Smooth muscle cell (in vitro differentiated cells): Measurements from ENCODE around the gene GSTM2. TPM values are rescaled to one million over a fixed set of nuclear protein-coding genes. Genes with fewer than 3 reads are reported as not detected.

Experiments used
- DNase-seq: peaks from one replicate; lab custom pipeline; 2025; ENCODE audit not compliant: unreplicated experiment; lab: John Stamatoyannopoulos, UW
- H2AFZ ChIP-seq: fragments of 200-600 bp; sonication (generic); 2 replicates; pipeline ENCODE4 v1.6.0; 2016; ENCODE audit warnings: antibody characterized with exemption, low read depth, mild to moderate bottlenecking
- H3F3A ChIP-seq: fragments of 200-600 bp; sonication (generic); 2 replicates; pipeline ENCODE4 v1.6.0; 2017; ENCODE audit warnings: antibody characterized with exemption, low read depth
- H3K27ac ChIP-seq: fragments of 200-600 bp; sonication (generic); 2 replicates; pipeline ENCODE4 v1.5.1; 2016; ENCODE audit warnings: low read depth, mild to moderate bottlenecking
- H3K27me3 ChIP-seq: fragments of 200-600 bp; sonication (generic); 2 replicates; pipeline ENCODE4 v1.6.1; 2016; ENCODE audit warnings: low read depth, mild to moderate bottlenecking
- H3K36me3 ChIP-seq: fragments of 200-600 bp; sonication (generic); 2 replicates; pipeline ENCODE4 v1.5.1; 2016; ENCODE audit warnings: low read depth
- H3K4me1 ChIP-seq: fragments of 200-600 bp; sonication (generic); 2 replicates; pipeline ENCODE4 v1.5.1; 2016; ENCODE audit warnings: low read depth
- H3K4me2 ChIP-seq: fragments of 200-600 bp; sonication (generic); 2 replicates; pipeline ENCODE4 v1.6.0; 2016; ENCODE audit warnings: mild to moderate bottlenecking
- H3K4me3 ChIP-seq: fragments of 200-600 bp; sonication (generic); 2 replicates; pipeline ENCODE4 v1.5.1; 2016; ENCODE audit warnings: mild to moderate bottlenecking
- H3K79me2 ChIP-seq: fragments of 200-600 bp; sonication (generic); 2 replicates; pipeline ENCODE4 v1.6.0; 2016; ENCODE audit warnings: low read depth, mild to moderate bottlenecking
- H3K9ac ChIP-seq: fragments of 200-600 bp; sonication (generic); 2 replicates; pipeline ENCODE4 v1.6.0; 2016; ENCODE audit warnings: low read depth
- H3K9me3 ChIP-seq: fragments of 200-600 bp; sonication (generic); replicated peaks from 2 replicates; pipeline ENCODE4 v1.5.1; 2016; ENCODE audit warnings: low read depth
- H4K20me1 ChIP-seq: fragments of 200-600 bp; sonication (generic); 2 replicates; pipeline ENCODE4 v1.6.0; 2016; ENCODE audit warnings: low read depth
- CTCF ChIP-seq: fragments of 200-600 bp; sonication (generic); IDR thresholded peaks from 2 replicates; pipeline ENCODE4 v1.5.1; 2017; ENCODE audit warnings: borderline replicate concordance, mild to moderate bottlenecking, antibody characterized with exemption; ENCODE audit not compliant: insufficient read depth, poor library complexity, severe bottlenecking
- WGBS: methylation state at CpG from one replicate; pipeline ENCODE4 v1.1.7; 2016; ENCODE audit warnings: low lambda C conversion rate; 5-methylcytosine and 5-hydroxymethylcytosine counted together
- polyA plus RNA-seq: library from polyadenylated mRNA; unstranded; fragments of >200 nt; fragmentation: Nextera tagmentation; extraction: Ambion mirVana; gene quantifications from 2 replicates; pipeline ENCODE4 v1.2.1, GENCODE V29; 2016
- total RNA-seq: library from RNA; depleted of rRNA; stranded (reverse); fragments of >200 nt; gene quantifications from 2 replicates; pipeline ENCODE4 v1.2.3, GENCODE V29; 2014

The GSTM2 gene
- total and polyA plus RNA-seq, 2 experiments from 2014 or later, result 30.3 to 43.8 TPM

- 100% methylated on average over 1 of the region's 1 CpG for WGBS
- Histone ChIP-seq H3K4me3 (no peak overlapping the region), H3K27ac (no peak overlapping the region), H3K27me3 (no peaks in the 10 kb centered on the region), H4K20me1 (no peaks in the 10 kb centered on the region), H3K4me2 (no peak overlapping the region), H3F3A (no peaks in the 10 kb centered on the region), H3K36me3 (no peaks in the 10 kb centered on the region), H3K9ac (no peak overlapping the region), H2AFZ (no peak overlapping the region), H3K4me1 (no peaks in the 10 kb centered on the region), H3K79me2 (no peaks in the 10 kb centered on the region), H3K9me3 (no peaks in the 10 kb centered on the region)
- no peak for TF ChIP-seq CTCF
- DNase-seq, result no peak
Observed at GRCh38 chr1:109721971-109722370, 54.1 kb downstream of the GSTM2 start.

GRCh38 chr1:109722908-109723691 is 55.2 kb downstream of the GSTM2 start:
- WGBS, result 83% methylated on average over 7 of the region's 7 CpGs
- DNase-seq, result no peak
- no peak overlapping the region for H3K9ac ChIP-seq
- no peak overlapping the region for H3K4me2 ChIP-seq
- H3K9me3 ChIP-seq, result no peaks in the 10 kb centered on the region
- H3K27ac ChIP-seq, result no peak overlapping the region
- no peaks in the 10 kb centered on the region for H3K4me1 ChIP-seq
- no peaks in the 10 kb centered on the region for H4K20me1 ChIP-seq
- no peaks in the 10 kb centered on the region for H3K36me3 ChIP-seq
- H3K27me3 ChIP-seq, result no peaks in the 10 kb centered on the region
- H3F3A ChIP-seq, result no peaks in the 10 kb centered on the region
- no peak overlapping the region for H3K4me3 ChIP-seq
- H2AFZ ChIP-seq, result no peak overlapping the region
- no peaks in the 10 kb centered on the region for H3K79me2 ChIP-seq
- TF ChIP-seq CTCF, result no peak

Other genes with a start within 250 kb of the GSTM2 start
- 54.0 and 57.2 TPM in 2 replicates for gene PSMA5, start 241.6 kb upstream of the GSTM2 start, total RNA-seq
- gene PSMA5, start 241.6 kb upstream of the GSTM2 start, polyA plus RNA-seq, result 89.8 and 93.9 TPM in 2 replicates
- gene SYPL2, start 201.5 kb upstream of the GSTM2 start, total RNA-seq, result 0.04 TPM in 1 of 2 replicates, not detected in the other
- gene SYPL2, start 201.5 kb upstream of the GSTM2 start, polyA plus RNA-seq, result not detected in 2 replicates
- gene ATXN7L2, start 184.2 kb upstream of the GSTM2 start, total RNA-seq, result 1.9 and 2.4 TPM in 2 replicates
- gene ATXN7L2, start 184.2 kb upstream of the GSTM2 start, polyA plus RNA-seq, result 5.7 and 6.2 TPM in 2 replicates
- 4.5 and 8.6 TPM in 2 replicates for gene CYB561D1, start 174.0 kb upstream of the GSTM2 start, total RNA-seq
- gene CYB561D1, start 174.0 kb upstream of the GSTM2 start, polyA plus RNA-seq, result 5.3 and 7.4 TPM in 2 replicates
- gene AMIGO1, start 158.3 kb upstream of the GSTM2 start, total RNA-seq, result 0.31 and 0.99 TPM in 2 replicates
- 0.93 and 1.4 TPM in 2 replicates for gene AMIGO1, start 158.3 kb upstream of the GSTM2 start, polyA plus RNA-seq
- not detected in 2 replicates for gene GPR61, start 128.2 kb upstream of the GSTM2 start, total RNA-seq
- 0.37 TPM in 1 of 2 replicates, not detected in the other for gene GPR61, start 128.2 kb upstream of the GSTM2 start, polyA plus RNA-seq
- 15.4 and 19.0 TPM in 2 replicates for gene GNAI3, start 119.4 kb upstream of the GSTM2 start, total RNA-seq
- gene GNAI3, start 119.4 kb upstream of the GSTM2 start, polyA plus RNA-seq, result 11.4 and 13.0 TPM in 2 replicates
- not detected in 2 replicates for gene GNAT2, start 48.4 kb upstream of the GSTM2 start, total RNA-seq
- gene GNAT2, start 48.4 kb upstream of the GSTM2 start, polyA plus RNA-seq, result not detected in 2 replicates
- gene AMPD2, start 48.2 kb upstream of the GSTM2 start, total RNA-seq, result 57.4 and 69.2 TPM in 2 replicates
- gene AMPD2, start 48.2 kb upstream of the GSTM2 start, polyA plus RNA-seq, result 104 and 122 TPM in 2 replicates
- 23.2 and 25.8 TPM in 2 replicates for gene GSTM4, start 12.0 kb upstream of the GSTM2 start, total RNA-seq
- gene GSTM4, start 12.0 kb upstream of the GSTM2 start, polyA plus RNA-seq, result 32.8 and 34.4 TPM in 2 replicates
- gene GSTM1, start 19.8 kb downstream of the GSTM2 start, total RNA-seq, result 15.9 and 20.9 TPM in 2 replicates
- gene GSTM1, start 19.8 kb downstream of the GSTM2 start, polyA plus RNA-seq, result 31.4 and 46.3 TPM in 2 replicates
- gene GSTM5, start 44.2 kb downstream of the GSTM2 start, total RNA-seq, result not detected in 2 replicates
- gene GSTM5, start 44.2 kb downstream of the GSTM2 start, polyA plus RNA-seq, result 0.17 and 0.87 TPM in 2 replicates
- gene GSTM3, start 73.0 kb downstream of the GSTM2 start, total RNA-seq, result 117 and 153 TPM in 2 replicates
- 211 and 218 TPM in 2 replicates for gene GSTM3, start 73.0 kb downstream of the GSTM2 start, polyA plus RNA-seq
- not detected in 2 replicates for gene EPS8L3, start 95.9 kb downstream of the GSTM2 start, total RNA-seq
- gene EPS8L3, start 95.9 kb downstream of the GSTM2 start, polyA plus RNA-seq, result not detected in 2 replicates
- 30.9 and 43.4 TPM in 2 replicates for gene CSF1, start 242.8 kb downstream of the GSTM2 start, total RNA-seq
- gene CSF1, start 242.8 kb downstream of the GSTM2 start, polyA plus RNA-seq, result 17.1 and 22.4 TPM in 2 replicates